Stromal cell of bone marrow (primary cell): Measurements from ENCODE around the gene GRID2.
"Not testable (repeated sequence)": the region's sequence is repeated elsewhere in the genome, so short reads cannot be mapped to it uniquely, and the experiment has no call there.

Source experiments
- DNase-seq: peaks from one replicate; pipeline ENCODE4 v3.0.0-alpha.2; 2012; ENCODE audit warnings: low read depth

GRID2 gene

GRCh38 chr4:93515208-93515607 is 1211.4 kb downstream of the GRID2 start:
- no peak for DNase-seq

- no peak for DNase-seq
These were observed 1226.1 kb downstream of the GRID2 start for GRCh38 chr4:93529692-93530372.

- DNase-seq, result no peak
These were observed 1228.5 kb downstream of the GRID2 start for GRCh38 chr4:93532234-93532633.

DNA sequence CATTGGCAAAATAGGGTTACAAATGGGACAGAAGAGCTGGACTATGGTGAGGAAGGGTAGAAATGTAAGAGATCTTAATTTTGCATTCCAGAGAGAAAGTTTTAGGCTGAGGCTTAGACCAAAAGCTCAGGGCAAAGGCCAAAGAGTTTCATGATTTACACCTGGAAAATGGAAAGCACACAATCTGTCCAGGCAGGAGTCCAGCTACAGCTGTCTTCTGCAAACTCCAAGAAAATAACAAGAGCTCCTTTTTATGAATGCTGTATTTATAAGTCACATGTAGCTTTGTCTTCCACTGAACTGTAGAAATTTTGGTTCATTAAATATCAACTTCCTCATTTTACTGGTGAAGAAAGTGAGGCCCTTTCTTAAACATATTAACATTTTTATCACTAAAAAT is 1236.8 kb downstream of the GRID2 start:
- no peak for DNase-seq

- DNase-seq, result no peak
These were observed 1258.1 kb downstream of the GRID2 start for GRCh38 chr4:93561842-93562241.

DNA sequence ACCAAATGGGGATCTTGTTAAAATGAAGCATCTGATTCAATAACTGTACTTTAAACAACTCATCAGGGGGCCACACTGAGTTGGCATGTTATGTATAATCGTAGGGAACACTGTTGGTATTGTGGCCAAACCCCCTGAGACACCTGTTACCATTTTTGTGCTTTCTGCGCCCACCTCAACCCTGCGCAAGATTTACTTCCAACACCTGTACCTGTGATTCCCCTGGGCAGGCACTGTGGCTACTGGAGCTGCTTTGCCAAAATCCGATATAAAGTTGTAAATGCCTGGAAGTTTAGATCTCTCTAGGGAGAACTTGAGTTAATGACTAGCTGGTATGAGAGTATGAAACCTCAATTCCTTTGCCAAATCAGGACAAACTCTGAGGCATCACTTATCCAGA is 1265.0 kb downstream of the GRID2 start:
- no peak for DNase-seq

- no peak for DNase-seq
These were observed 1269.5 kb downstream of the GRID2 start for GRCh38 chr4:93573285-93573684.

- DNase-seq, result no peak
These were observed 1275.2 kb downstream of the GRID2 start for GRCh38 chr4:93578942-93579341.

DNA sequence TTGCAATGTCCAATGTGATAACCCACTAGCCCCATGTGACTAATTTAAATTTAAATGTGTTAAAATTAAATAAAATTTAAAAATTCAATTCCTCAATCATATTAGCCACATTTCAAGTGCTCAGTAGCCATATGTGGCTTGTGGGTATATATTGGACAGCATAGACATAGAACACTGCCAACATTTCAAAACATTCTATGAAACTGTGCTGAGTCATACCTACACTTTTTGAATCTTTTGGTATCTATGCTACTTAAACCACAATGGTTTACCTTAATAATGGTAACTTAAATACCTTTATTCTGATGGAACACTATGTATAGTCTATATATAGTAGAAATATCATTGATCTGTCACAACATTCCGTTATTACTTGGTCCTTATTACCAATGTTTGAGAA is 1301.4 kb downstream of the GRID2 start:
- no peak for DNase-seq

DNA sequence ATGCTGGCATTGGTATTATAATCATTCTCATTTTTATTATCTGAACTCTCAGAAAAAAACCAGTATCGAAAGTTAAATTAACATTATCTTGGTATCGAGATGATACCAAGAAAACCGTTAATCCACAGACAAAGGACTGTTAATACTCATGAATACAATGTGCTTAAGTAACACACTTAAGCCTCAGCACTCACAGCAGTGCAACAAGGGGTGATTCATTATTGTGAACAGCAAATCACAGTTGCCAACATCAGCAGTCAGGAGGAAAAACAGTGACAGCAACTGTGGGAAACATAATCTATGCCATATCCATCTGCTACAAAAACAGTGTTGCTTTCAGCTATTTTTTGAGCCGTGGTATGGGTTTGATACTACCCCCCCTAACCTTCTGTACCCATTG is 1313.8 kb downstream of the GRID2 start:
- no peak for DNase-seq

GRCh38 chr4:93633721-93634120 is 1330.0 kb downstream of the GRID2 start:
- no peak for DNase-seq

DNA sequence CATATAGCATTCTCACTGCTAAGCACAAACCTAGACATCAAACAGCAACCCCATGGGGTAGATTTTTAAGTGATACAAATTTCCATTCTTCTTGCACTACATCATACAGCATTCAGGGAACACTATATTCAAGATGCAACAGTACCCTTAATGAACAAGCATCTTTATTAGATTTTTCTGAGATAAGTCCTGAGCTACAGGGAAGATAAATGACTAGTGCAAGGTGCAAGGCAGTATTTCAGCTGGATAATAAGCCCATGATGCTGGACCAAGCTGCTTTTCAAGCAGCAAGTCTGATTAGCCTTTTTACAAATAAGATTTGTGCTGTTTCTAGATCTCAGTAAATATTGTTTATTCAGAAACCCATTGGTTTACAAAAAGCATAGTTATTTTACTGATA is 1332.2 kb downstream of the GRID2 start:
- no peak for DNase-seq

GRCh38 chr4:93645120-93645519 is 1341.4 kb downstream of the GRID2 start:
- DNase-seq, result no peak

DNA sequence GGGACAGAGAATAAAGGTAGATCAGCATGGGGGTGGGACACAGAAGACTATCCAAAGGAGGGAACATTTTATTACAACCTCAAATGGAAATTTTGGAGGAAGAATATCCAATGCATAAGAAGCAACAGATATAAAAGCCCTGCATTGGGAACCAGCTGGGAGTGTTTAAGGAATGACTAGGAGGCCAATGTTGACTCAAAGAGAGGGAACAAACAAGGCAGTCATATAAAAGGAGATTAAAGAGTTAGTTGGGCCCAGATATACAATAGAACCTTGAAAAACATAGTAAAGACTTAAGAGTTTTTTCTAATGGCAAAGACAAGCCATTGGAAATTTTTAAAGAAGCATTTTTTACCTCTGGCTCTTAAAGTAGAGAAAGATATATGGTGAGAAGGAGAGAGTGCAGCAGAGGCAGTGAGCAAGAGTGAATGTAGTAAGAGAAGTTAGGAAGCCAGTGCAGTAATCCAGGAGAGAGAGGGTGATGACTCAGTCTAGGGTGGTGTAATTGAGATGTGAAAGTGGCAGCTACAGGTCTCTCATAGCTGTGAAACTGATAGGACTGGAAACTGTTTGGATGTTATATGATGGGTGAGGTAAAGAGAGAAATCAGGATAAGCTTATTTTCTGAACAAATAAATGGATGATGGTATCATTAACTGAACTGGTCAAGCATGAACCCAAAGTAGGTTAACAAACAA is 1342.6 kb downstream of the GRID2 start:
- no peak for DNase-seq

- DNase-seq, result no peak
These were observed 1344.5 kb downstream of the GRID2 start for GRCh38 chr4:93648258-93648657.

GRCh38 chr4:93649828-93650227 is 1346.1 kb downstream of the GRID2 start:
- no peak for DNase-seq

DNA sequence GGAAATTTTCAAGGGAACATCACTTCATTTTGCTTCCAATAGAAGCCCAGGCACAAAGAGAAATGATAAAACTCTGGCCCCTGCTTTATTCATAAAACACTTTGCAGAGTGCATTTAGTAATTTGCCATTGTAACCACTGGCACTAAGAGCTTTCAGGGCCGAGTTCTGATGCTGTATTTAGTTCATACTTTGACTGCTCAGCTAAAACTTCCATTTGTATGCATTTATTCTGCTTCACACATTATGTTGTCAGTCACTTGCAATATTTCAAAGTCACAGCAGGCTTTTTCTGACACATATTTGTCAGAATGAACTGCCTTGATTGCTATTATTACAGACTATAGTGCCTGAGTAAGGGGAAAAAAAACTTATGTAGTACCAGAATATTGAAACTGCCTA is 1350.4 kb downstream of the GRID2 start:
- DNase-seq, result no peak

- DNase-seq, result no peak
These were observed 1353.8 kb downstream of the GRID2 start for GRCh38 chr4:93657527-93657926.

DNA sequence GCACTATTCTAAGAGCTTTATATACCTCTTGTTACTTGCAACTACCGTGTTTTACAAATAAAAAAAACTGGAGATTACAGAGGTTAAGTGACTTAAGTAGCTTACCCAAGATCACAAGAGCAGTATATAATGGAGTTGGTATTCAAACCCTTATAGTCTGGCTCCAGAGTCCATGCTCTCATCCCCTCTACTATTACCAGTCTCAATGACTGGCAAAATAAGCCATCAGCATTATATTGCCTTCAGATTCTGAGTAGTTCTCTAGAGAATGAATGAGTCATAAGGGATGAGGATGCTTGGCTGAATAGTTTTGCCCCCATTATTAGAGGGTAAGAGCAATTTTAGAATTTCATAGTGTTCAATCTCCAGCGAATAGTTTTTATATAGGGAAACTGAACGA is 1354.7 kb downstream of the GRID2 start:
- no peak for DNase-seq

GRCh38 chr4:93659629-93660028 is 1355.9 kb downstream of the GRID2 start:
- DNase-seq, result no peak

DNA sequence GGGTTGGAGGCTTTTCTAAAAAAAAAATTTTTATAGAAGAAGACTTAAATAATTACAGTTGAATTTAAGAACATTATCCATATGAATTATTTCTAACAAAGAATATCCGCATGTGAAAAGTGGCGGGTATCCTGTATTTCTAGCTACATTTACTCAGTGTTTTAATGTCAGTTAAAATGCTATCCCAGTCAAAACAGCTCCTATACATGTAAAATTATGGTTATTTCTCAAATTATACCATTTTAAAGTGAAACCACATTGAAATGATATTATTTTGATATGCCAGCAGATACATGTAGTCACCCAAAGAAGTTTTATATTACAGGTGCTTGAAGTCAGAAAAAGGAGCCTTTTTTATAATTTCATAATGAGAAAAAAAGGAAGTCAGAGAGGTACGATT is 1356.3 kb downstream of the GRID2 start:
- DNase-seq, result no peak

GRCh38 chr4:93670434-93670833 is 1366.7 kb downstream of the GRID2 start:
- no peak for DNase-seq

- no peak for DNase-seq
These were observed 1367.3 kb downstream of the GRID2 start for GRCh38 chr4:93671093-93671492.

GRCh38 chr4:93676937-93677336 is 1373.2 kb downstream of the GRID2 start:
- not testable (repeated sequence) for DNase-seq
